Measurements from ENCODE around the gene SSPN.

- TF ChIP-seq CTCF (conservative IDR thresholded peaks at IDR 0.05), result no peak
- no peak for TF ChIP-seq ZFX (IDR thresholded peaks at IDR 0.05)
These were observed 36.5 kb downstream of the SSPN start for GRCh38 chr12:26231921-26232320.
